ENCODE data around the gene WFDC2. TPM values are rescaled to one million over a fixed set of nuclear protein-coding genes. Genes with fewer than 3 reads are reported as not detected.

WFDC2 gene
- total RNA-seq, 1 donor from 2014 or later = 4.1 TPM

DNA sequence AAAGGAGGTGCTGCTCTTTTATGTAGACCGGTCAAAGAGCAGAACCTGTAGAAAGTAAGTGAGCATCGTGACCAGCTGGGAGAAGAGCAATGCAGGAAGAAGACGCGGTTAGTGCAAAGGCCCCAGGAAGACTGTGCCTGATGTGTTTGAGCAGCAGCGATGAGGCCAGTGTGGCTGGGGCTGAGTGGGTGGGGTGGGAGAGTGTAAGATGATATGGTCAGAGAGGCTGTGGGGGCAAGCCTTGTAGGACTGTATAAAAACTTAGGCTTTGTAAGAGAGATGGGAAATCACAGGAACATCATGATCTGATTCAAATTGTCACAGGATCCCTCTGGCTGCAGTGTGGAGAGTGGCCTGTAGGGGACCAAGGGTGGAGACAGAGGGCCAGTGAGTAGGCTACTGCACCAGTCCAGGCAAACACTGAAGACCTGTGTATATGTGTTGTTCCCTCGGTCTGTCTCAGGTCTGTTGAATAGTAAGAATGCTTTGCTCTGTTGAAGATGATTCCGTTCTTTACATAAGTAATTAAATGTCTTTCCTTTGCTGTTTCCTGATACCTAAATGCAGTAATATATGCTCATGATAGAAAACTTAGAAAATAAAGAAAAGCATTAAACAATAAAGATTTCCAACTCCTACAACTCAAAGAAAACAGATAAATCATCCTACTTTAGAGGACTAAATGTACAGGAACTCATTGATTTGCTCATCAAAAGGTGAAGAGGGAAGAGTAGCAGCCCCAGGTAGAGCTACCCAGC lies 23.6 kb upstream of the WFDC2 start:
- no peak overlapping the region for H3K27ac Mint-ChIP-seq (ENCODE audit: unreplicated experiment)
- Histone ChIP-seq H3K27ac (ENCODE audit: low read depth, low read length) (no peak overlapping the region), H3K9ac (ENCODE audit: low read length) (no peak overlapping the region), H3K27me3 (ENCODE audit: insufficient read depth, low read length) (peaks cover 20% of the 10 kb centered on the region), H3K79me2 (ENCODE audit: insufficient read depth, low read length) (no peaks in the 10 kb centered on the region), H3K4me2 (ENCODE audit: low read length) (no peak overlapping the region), H3K4me1 (ENCODE audit: insufficient read depth, low read length) (no peaks in the 10 kb centered on the region), H3K36me3 (ENCODE audit: insufficient read depth, low read length) (no peaks in the 10 kb centered on the region), H3K9me3 (ENCODE audit: insufficient read depth, low read depth, low read length) (no peaks in the 10 kb centered on the region), H2AFZ (ENCODE audit: low read depth, low read length) (no peak overlapping the region), H3K4me3 (ENCODE audit: insufficient read depth, low read depth, low read length) (no peak overlapping the region), H4K20me1 (ENCODE audit: insufficient read depth, low read length) (no peaks in the 10 kb centered on the region)
- no peak for FAIRE-seq
- H3K4me3 Mint-ChIP-seq (ENCODE audit: unreplicated experiment) = no peak overlapping the region
- no peak for DNase-seq (ENCODE audit: low read depth)
- no peaks in the 10 kb centered on the region for H3K9me3 Mint-ChIP-seq (ENCODE audit: unreplicated experiment)
- H3K4me1 Mint-ChIP-seq (ENCODE audit: low read depth, unreplicated experiment) = no peaks in the 10 kb centered on the region
- no peak for TF ChIP-seq EZH2 (IDR thresholded peaks at IDR 0.05; ENCODE audit: insufficient read depth, low read length)
- TF ChIP-seq, protein P1, sequence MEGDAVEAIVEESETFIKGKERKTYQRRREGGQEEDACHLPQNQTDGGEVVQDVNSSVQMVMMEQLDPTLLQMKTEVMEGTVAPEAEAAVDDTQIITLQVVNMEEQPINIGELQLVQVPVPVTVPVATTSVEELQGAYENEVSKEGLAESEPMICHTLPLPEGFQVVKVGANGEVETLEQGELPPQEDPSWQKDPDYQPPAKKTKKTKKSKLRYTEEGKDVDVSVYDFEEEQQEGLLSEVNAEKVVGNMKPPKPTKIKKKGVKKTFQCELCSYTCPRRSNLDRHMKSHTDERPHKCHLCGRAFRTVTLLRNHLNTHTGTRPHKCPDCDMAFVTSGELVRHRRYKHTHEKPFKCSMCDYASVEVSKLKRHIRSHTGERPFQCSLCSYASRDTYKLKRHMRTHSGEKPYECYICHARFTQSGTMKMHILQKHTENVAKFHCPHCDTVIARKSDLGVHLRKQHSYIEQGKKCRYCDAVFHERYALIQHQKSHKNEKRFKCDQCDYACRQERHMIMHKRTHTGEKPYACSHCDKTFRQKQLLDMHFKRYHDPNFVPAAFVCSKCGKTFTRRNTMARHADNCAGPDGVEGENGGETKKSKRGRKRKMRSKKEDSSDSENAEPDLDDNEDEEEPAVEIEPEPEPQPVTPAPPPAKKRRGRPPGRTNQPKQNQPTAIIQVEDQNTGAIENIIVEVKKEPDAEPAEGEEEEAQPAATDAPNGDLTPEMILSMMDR (IDR thresholded peaks at IDR 0.05; ENCODE audit: insufficient read depth, low read depth, low read length) = peak; percentile 52
- H3K27me3 Mint-ChIP-seq (ENCODE audit: low read depth, unreplicated experiment) = peaks cover 9% of the 10 kb centered on the region
- H3K36me3 Mint-ChIP-seq (ENCODE audit: low read depth, unreplicated experiment) = no peaks in the 10 kb centered on the region

DNA sequence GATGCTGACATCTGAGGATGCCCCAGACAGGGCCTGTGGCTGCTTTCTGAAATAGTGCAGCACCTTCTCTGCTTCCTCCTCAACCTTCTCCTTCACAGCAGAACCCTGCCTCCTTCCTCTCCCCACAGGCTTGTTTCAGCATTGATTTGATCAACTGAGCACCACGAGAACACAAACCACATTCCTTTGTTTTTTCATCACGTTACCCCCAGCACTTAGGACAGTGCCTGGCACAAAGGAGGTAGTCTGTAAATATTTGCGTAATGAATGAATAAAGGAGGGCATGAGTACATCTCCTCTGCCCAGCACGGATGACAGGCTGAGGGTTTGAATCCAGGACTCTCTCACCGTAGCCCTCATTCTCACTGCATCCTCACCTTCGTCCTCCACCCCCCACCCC lies 21.3 kb upstream of the WFDC2 start:
- H2AFZ ChIP-seq (ENCODE audit: low read depth, low read length) = no peak overlapping the region
- no peak overlapping the region for H3K4me2 ChIP-seq (ENCODE audit: low read length)
- H3K9ac ChIP-seq (ENCODE audit: low read length) = no peak overlapping the region
- H3K79me2 ChIP-seq (ENCODE audit: insufficient read depth, low read length) = no peaks in the 10 kb centered on the region
- Mint-ChIP-seq H3K27ac (ENCODE audit: unreplicated experiment) (no peak overlapping the region), H3K4me3 (ENCODE audit: unreplicated experiment) (no peak overlapping the region), H3K27me3 (ENCODE audit: low read depth, unreplicated experiment) (peaks cover 21% of the 10 kb centered on the region), H3K9me3 (ENCODE audit: unreplicated experiment) (no peaks in the 10 kb centered on the region), H3K4me1 (ENCODE audit: low read depth, unreplicated experiment) (no peaks in the 10 kb centered on the region), H3K36me3 (ENCODE audit: low read depth, unreplicated experiment) (no peaks in the 10 kb centered on the region)
- no peak for TF ChIP-seq EZH2 (IDR thresholded peaks at IDR 0.05; ENCODE audit: insufficient read depth, low read length)
- TF ChIP-seq, protein P1 (IDR thresholded peaks at IDR 0.05; ENCODE audit: insufficient read depth, low read depth, low read length) = no peak
- no peak overlapping the region for H3K4me3 ChIP-seq (ENCODE audit: insufficient read depth, low read depth, low read length)
- no peaks in the 10 kb centered on the region for H3K4me1 ChIP-seq (ENCODE audit: insufficient read depth, low read length)
- no peaks in the 10 kb centered on the region for H3K36me3 ChIP-seq (ENCODE audit: insufficient read depth, low read length)
- H3K9me3 ChIP-seq (ENCODE audit: insufficient read depth, low read depth, low read length) = no peaks in the 10 kb centered on the region
- no peaks in the 10 kb centered on the region for H4K20me1 ChIP-seq (ENCODE audit: insufficient read depth, low read length)
- DNase-seq (ENCODE audit: low read depth) = no peak
- H3K27me3 ChIP-seq (ENCODE audit: insufficient read depth, low read length) = peaks cover 24% of the 10 kb centered on the region
- H3K27ac ChIP-seq (ENCODE audit: low read depth, low read length) = no peak overlapping the region
- FAIRE-seq = no peak

DNA sequence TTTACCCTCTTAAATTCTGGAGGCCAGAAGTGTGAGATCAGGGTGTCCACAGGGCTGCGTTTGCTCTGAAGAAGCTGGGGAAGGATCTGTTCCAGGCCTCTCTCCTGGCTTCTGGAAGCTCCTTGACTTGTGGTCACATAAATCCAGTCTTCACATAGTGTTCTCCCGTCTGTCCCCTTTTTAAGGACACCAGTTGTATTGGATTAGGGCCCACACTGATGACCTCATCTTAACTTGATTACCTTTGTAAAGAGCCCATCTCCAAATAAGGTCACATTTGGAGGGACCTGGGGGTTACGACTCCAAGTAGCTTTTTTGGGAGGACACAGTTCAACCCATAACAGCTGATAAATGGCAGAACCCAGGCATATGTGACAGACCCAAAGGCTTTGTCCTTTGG lies 20.0 kb upstream of the WFDC2 start:
- no peak for DNase-seq (ENCODE audit: low read depth)
- Mint-ChIP-seq H3K36me3 (ENCODE audit: low read depth, unreplicated experiment) (no peaks in the 10 kb centered on the region), H3K27me3 (ENCODE audit: low read depth, unreplicated experiment) (peaks cover 23% of the 10 kb centered on the region), H3K4me1 (ENCODE audit: low read depth, unreplicated experiment) (no peaks in the 10 kb centered on the region), H3K9me3 (ENCODE audit: unreplicated experiment) (no peaks in the 10 kb centered on the region), H3K4me3 (ENCODE audit: unreplicated experiment) (no peak overlapping the region), H3K27ac (ENCODE audit: unreplicated experiment) (no peak overlapping the region)
- TF ChIP-seq EZH2 (IDR thresholded peaks at IDR 0.05; ENCODE audit: insufficient read depth, low read length) = no peak
- TF ChIP-seq, protein P1 (IDR thresholded peaks at IDR 0.05; ENCODE audit: insufficient read depth, low read depth, low read length) = no peak
- Histone ChIP-seq H2AFZ (ENCODE audit: low read depth, low read length) (no peak overlapping the region), H3K27ac (ENCODE audit: low read depth, low read length) (no peak overlapping the region), H3K4me1 (ENCODE audit: insufficient read depth, low read length) (no peaks in the 10 kb centered on the region), H3K4me2 (ENCODE audit: low read length) (no peak overlapping the region), H3K27me3 (ENCODE audit: insufficient read depth, low read length) (peaks cover 27% of the 10 kb centered on the region), H3K9ac (ENCODE audit: low read length) (no peak overlapping the region), H3K4me3 (ENCODE audit: insufficient read depth, low read depth, low read length) (no peak overlapping the region), H3K36me3 (ENCODE audit: insufficient read depth, low read length) (no peaks in the 10 kb centered on the region), H3K9me3 (ENCODE audit: insufficient read depth, low read depth, low read length) (no peaks in the 10 kb centered on the region), H4K20me1 (ENCODE audit: insufficient read depth, low read length) (no peaks in the 10 kb centered on the region), H3K79me2 (ENCODE audit: insufficient read depth, low read length) (no peaks in the 10 kb centered on the region)
- FAIRE-seq = no peak

All from astrocyte (in vitro differentiated cells and primary cell).